Measurements from ENCODE around the gene EPM2A. TPM values are rescaled to one million over a fixed set of nuclear protein-coding genes. Genes with fewer than 3 reads are reported as not detected.

Gene EPM2A
- polyA plus RNA-seq, 1 donor from 2014 or later: 15.4 TPM

GRCh38 chr6:145623231-145623630, 112.1 kb downstream of the EPM2A start:
- Histone ChIP-seq H3K4me3 (ENCODE audit: low read length) (no peak overlapping the region), H3K9me2 (ENCODE audit: insufficient read depth, low read length) (no peaks in the 10 kb centered on the region), H3K27ac (ENCODE audit: low read length) (no peak overlapping the region), H3F3A (ENCODE audit: insufficient read depth, low read length, poor library complexity, severe bottlenecking) (no peaks in the 10 kb centered on the region), H3K4me2 (ENCODE audit: low read length) (no peak overlapping the region), H2AFZ (ENCODE audit: low read depth, low read length) (no peak overlapping the region), H3K9ac (ENCODE audit: low read length) (no peak overlapping the region), H3K79me2 (replicated peaks; ENCODE audit: insufficient read depth, low read length) (no peaks in the 10 kb centered on the region), H4K20me1 (ENCODE audit: insufficient read depth) (no peaks in the 10 kb centered on the region), H3K36me3 (ENCODE audit: insufficient read depth, low read length) (no peaks in the 10 kb centered on the region), H3K9me3 (ENCODE audit: low read length) (no peaks in the 10 kb centered on the region), H3K27me3 (ENCODE audit: insufficient read depth, low read depth, low read length) (no peaks in the 10 kb centered on the region)
- TF ChIP-seq MXI1 (conservative IDR thresholded peaks at IDR 0.05; ENCODE audit: poor library complexity, severe bottlenecking) (no peak), TAF1 (IDR thresholded peaks at IDR 0.05; ENCODE audit: low read depth) (no peak), POLR2AphosphoS5 (IDR thresholded peaks at IDR 0.05) (no peak), EP300 (conservative IDR thresholded peaks at IDR 0.05; ENCODE audit: poor library complexity, severe bottlenecking) (no peak), REST (IDR thresholded peaks at IDR 0.05; ENCODE audit: borderline replicate concordance) (no peak), RAD21 (conservative IDR thresholded peaks at IDR 0.05) (no peak), CTCF (IDR thresholded peaks at IDR 0.05; ENCODE audit: poor library complexity, severe bottlenecking) (no peak), SMC3 (conservative IDR thresholded peaks at IDR 0.05; ENCODE audit: poor library complexity) (no peak), EZH2 (IDR thresholded peaks at IDR 0.05; ENCODE audit: borderline replicate concordance, insufficient read depth, low read length, poor library complexity, severe bottlenecking) (no peak)

- H3K27ac ChIP-seq (ENCODE audit: low read length): no peak overlapping the region
- no peaks in the 10 kb centered on the region for H3K9me3 ChIP-seq (ENCODE audit: low read length)
- no peaks in the 10 kb centered on the region for H3K36me3 ChIP-seq (ENCODE audit: insufficient read depth, low read length)
- no peak overlapping the region for H3K4me3 ChIP-seq (ENCODE audit: low read length)
- H4K20me1 ChIP-seq (ENCODE audit: insufficient read depth): no peaks in the 10 kb centered on the region
- H3F3A ChIP-seq (ENCODE audit: insufficient read depth, low read length, poor library complexity, severe bottlenecking): no peaks in the 10 kb centered on the region
- TF ChIP-seq CTCF (IDR thresholded peaks at IDR 0.05; ENCODE audit: poor library complexity, severe bottlenecking) (no peak), EP300 (conservative IDR thresholded peaks at IDR 0.05; ENCODE audit: poor library complexity, severe bottlenecking) (no peak), REST (IDR thresholded peaks at IDR 0.05; ENCODE audit: borderline replicate concordance) (no peak), POLR2AphosphoS5 (IDR thresholded peaks at IDR 0.05) (no peak), EZH2 (IDR thresholded peaks at IDR 0.05; ENCODE audit: borderline replicate concordance, insufficient read depth, low read length, poor library complexity, severe bottlenecking) (no peak), MXI1 (conservative IDR thresholded peaks at IDR 0.05; ENCODE audit: poor library complexity, severe bottlenecking) (no peak), RAD21 (conservative IDR thresholded peaks at IDR 0.05) (no peak), TAF1 (IDR thresholded peaks at IDR 0.05; ENCODE audit: low read depth) (no peak), SMC3 (conservative IDR thresholded peaks at IDR 0.05; ENCODE audit: poor library complexity) (no peak)
- H3K27me3 ChIP-seq (ENCODE audit: insufficient read depth, low read depth, low read length): no peaks in the 10 kb centered on the region
- H3K4me2 ChIP-seq (ENCODE audit: low read length): no peak overlapping the region
- no peaks in the 10 kb centered on the region for H3K79me2 ChIP-seq (replicated peaks; ENCODE audit: insufficient read depth, low read length)
- no peak overlapping the region for H2AFZ ChIP-seq (ENCODE audit: low read depth, low read length)
- H3K9ac ChIP-seq (ENCODE audit: low read length): no peak overlapping the region
- no peaks in the 10 kb centered on the region for H3K9me2 ChIP-seq (ENCODE audit: insufficient read depth, low read length)
Measured at GRCh38 chr6:145621776-145622175, 113.5 kb downstream of the EPM2A start.
